GM19328 (cell line): ENCODE measurements around the gene GNB2.
"Not testable (repeated sequence)": the region's sequence is repeated elsewhere in the genome, so short reads cannot be mapped to it uniquely, and the experiment has no call there.

ENCODE experiments used
- ATAC-seq: cut with Tn5 transposase; IDR thresholded peaks from one replicate; pipeline ENCODE4 v1.9.1; 2021; ENCODE audit warnings: mild to moderate bottlenecking, moderate library complexity; ENCODE audit not compliant: unreplicated experiment

The GNB2 gene

GRCh38 chr7:100723732-100724275 lies 50.3 kb downstream of the GNB2 start:
- no peak for ATAC-seq

GRCh38 chr7:100724364-100724763 lies 50.8 kb downstream of the GNB2 start:
- not testable (repeated sequence) for ATAC-seq

GRCh38 chr7:100726996-100727761 lies 53.6 kb downstream of the GNB2 start:
- no peak for ATAC-seq

GRCh38 chr7:100728196-100728595 lies 54.7 kb downstream of the GNB2 start:
- ATAC-seq = no peak
